ENCODE measurements around the gene LMOD2.

LMOD2 gene

GRCh38 chr7:123641901-123642300 lies 13.8 kb upstream of the LMOD2 start:
- no peak for DNase-seq

- DNase-seq, result no peak
Measured at GRCh38 chr7:123643495-123644441, 11.9 kb upstream of the LMOD2 start.

- DNase-seq, result no peak
Measured at GRCh38 chr7:123645516-123645915, 10.2 kb upstream of the LMOD2 start.

- DNase-seq, result no peak
Measured at GRCh38 chr7:123647106-123647730, 8.4 kb upstream of the LMOD2 start.

- no peak for DNase-seq
Measured at GRCh38 chr7:123649964-123650363, 5.7 kb upstream of the LMOD2 start.

- no peak for DNase-seq
Measured at GRCh38 chr7:123650595-123650994, 5.1 kb upstream of the LMOD2 start.

GRCh38 chr7:123652406-123652805 lies 3.3 kb upstream of the LMOD2 start:
- no peak for DNase-seq

GRCh38 chr7:123653162-123653561 lies 2.5 kb upstream of the LMOD2 start:
- DNase-seq, result no peak

- no peak for DNase-seq
Measured at GRCh38 chr7:123656544-123657303, 1.1 kb downstream of the LMOD2 start.

GRCh38 chr7:123657304-123657685 lies 1.6 kb downstream of the LMOD2 start:
- no peak for DNase-seq

GRCh38 chr7:123658023-123658422 lies 2.4 kb downstream of the LMOD2 start:
- no peak for DNase-seq

GRCh38 chr7:123660514-123661354 lies 5.1 kb downstream of the LMOD2 start:
- no peak for DNase-seq

- no peak for DNase-seq
Measured at GRCh38 chr7:123661765-123662164, 6.1 kb downstream of the LMOD2 start.

GRCh38 chr7:123662293-123662692 lies 6.6 kb downstream of the LMOD2 start:
- DNase-seq, result no peak

- DNase-seq, result no peak
Measured at GRCh38 chr7:123662755-123663154, 7.1 kb downstream of the LMOD2 start.

GRCh38 chr7:123663200-123663599 lies 7.5 kb downstream of the LMOD2 start:
- no peak for DNase-seq

GRCh38 chr7:123665157-123665556 lies 9.5 kb downstream of the LMOD2 start:
- no peak for DNase-seq

GRCh38 chr7:123665896-123666295 lies 10.2 kb downstream of the LMOD2 start:
- no peak for DNase-seq

- DNase-seq, result no peak
Measured at GRCh38 chr7:123666492-123666891, 10.8 kb downstream of the LMOD2 start.

GRCh38 chr7:123669485-123669884 lies 13.8 kb downstream of the LMOD2 start:
- DNase-seq, result no peak

- DNase-seq, result no peak
Measured at GRCh38 chr7:123673137-123673732, 17.6 kb downstream of the LMOD2 start.

GRCh38 chr7:123673752-123674398 lies 18.2 kb downstream of the LMOD2 start:
- no peak for DNase-seq
